M059J (cell line): ENCODE data around the gene EWSR1. TPM values are rescaled to one million over a fixed set of nuclear protein-coding genes. Genes with fewer than 3 reads are reported as not detected.
"Not testable (repeated sequence)": the region's sequence is repeated elsewhere in the genome, so short reads cannot be mapped to it uniquely, and the experiment has no call there.

Source experiments
- DNase-seq: peaks from one replicate; pipeline ENCODE4 v3.0.0-alpha.2; 2012; ENCODE audit warnings: low read depth
- total RNA-seq: library from RNA; depleted of rRNA; stranded (reverse); fragments of >200 nt; shearing (Covaris generic); gene quantifications from 2 replicates; pipeline ENCODE4 v1.2.3, GENCODE V29; 2014

EWSR1 gene
- total RNA-seq, 1 experiment from 2014 or later = 179 TPM

GRCh38 chr22:29245626-29246385 lies 22.3 kb upstream of the EWSR1 start:
- DNase-seq = peak; percentile 45

DNA sequence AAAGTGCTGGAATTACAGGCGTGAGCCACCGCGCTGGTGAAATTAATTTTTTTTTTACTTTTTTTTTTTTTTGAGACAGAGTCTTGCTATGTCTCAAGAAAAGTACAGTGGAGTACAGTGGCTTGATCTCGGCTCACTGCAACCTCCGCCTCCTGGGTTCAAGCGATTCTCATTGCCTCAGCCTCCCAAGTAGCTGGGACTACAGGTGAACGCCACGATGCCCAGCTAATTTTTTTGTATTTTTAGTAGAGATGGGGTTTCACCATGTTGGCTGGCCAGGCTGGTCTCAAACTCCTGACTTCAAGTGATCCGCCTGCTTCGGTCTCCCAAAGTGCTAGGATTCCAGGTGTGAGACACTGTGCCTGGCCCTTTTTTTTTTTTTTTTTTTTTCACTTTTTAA lies 20.2 kb upstream of the EWSR1 start:
- DNase-seq = not testable (repeated sequence)

GRCh38 chr22:29251265-29251664 lies 16.8 kb upstream of the EWSR1 start:
- no peak for DNase-seq

GRCh38 chr22:29251981-29252911 lies 15.8 kb upstream of the EWSR1 start:
- DNase-seq = no peak

GRCh38 chr22:29253561-29254285 lies 14.3 kb upstream of the EWSR1 start:
- no peak for DNase-seq

DNA sequence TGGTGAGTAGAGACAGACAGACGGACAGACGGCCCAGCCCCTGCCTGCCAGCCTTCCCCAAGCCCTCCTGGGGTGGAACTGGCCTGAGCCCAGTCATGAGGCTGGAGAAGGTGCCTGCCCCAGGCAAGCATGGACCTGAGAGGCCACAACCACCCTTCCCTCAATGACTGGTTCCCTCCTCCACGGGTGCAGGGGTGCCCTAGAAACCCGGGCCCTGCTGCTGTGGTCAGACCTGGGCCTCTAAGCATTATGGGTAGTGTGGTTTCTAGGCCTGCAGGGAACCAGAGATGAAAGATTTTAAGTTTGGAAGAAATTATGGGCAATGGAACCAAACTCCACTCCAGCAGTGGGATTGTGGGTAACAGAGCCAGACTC lies 13.8 kb upstream of the EWSR1 start:
- DNase-seq = no peak

DNA sequence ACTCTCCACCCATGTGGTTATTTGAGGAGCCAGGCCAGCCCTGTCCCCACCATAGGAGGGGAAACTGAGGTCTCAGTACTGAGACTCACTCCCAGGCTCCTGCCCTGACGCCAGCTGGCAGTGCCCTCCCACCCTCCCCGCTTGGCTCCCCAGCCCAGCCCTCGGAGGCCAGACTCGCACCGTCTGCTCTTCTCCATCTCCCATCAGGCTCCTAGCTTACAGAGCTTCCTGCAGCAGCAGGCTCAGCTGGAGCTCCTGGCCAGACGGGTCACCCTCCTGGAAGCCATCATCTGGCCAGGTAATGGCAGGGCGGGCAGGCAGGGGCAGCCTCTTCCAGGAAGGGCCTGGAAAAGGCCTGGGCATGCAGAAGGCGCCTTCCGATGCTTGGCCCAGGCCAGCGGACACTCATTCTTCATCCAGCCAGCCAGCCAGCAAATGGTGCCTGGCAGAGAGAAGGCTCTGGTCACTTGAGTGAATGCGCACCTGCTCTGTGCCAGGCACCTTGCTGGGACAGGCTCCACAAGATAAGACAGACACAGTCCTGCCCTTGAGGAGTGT lies 12.9 kb upstream of the EWSR1 start:
- no peak for DNase-seq

DNA sequence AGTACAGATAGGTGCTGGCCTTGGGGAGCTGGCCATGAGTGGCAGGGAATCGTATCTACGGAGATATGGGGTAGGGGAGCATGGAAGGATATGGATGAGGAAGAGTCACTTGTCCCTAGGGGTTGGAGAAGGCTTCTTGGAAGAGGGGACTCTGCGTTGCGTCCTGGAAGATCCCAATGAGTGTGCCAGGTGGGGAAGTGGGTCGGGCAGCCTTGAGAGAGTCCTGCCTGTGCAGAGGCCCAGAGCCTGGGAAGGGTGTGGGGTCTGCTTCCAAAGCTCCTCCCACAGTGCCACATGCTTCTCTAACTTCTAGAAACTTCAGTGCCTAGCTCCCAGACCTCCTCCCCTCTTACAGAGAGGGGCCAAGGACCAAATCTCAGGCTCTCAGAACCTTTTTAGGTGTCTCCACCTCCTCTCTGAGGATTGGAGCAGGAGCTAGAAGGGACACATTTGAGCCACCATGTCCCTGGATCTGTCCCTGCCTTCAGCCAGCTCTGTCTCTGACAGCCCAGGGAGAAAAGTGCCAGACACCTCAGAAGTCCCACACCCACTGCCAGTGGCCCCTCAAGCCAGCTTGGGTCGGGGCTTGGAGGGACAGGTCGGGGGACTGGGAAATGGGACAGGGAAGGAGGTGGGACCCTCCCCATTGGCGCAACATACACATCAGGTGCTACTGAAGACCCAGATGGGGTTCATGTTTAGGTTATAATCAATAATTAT lies 11.3 kb upstream of the EWSR1 start:
- DNase-seq = no peak

DNA sequence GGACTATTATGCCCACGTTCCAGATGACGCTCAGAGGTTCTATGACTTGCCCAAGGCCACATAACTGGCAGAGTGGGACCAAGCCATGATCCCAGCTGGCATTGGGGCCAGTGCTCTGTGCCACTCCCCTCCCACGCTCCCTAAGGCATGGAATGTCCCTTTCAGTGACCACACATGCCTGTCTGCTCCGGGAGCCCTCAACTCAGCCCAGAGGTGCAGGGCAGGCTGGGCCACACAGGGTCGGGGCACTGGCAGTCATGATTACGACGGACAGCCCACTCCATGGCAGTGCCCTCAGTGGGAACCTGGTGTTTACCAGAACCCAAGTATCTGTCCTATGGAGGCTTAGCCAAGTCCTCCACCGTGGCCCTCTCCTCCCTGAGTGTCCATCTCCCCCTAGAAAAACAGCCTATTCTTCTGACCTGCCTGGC lies 10.3 kb upstream of the EWSR1 start:
- DNase-seq = no peak

- no peak for DNase-seq
Observed at GRCh38 chr22:29258407-29259252, 9.4 kb upstream of the EWSR1 start.

GRCh38 chr22:29259253-29259899 lies 8.7 kb upstream of the EWSR1 start:
- no peak for DNase-seq

- DNase-seq = no peak
Observed at GRCh38 chr22:29260031-29260560, 8.0 kb upstream of the EWSR1 start.

DNA sequence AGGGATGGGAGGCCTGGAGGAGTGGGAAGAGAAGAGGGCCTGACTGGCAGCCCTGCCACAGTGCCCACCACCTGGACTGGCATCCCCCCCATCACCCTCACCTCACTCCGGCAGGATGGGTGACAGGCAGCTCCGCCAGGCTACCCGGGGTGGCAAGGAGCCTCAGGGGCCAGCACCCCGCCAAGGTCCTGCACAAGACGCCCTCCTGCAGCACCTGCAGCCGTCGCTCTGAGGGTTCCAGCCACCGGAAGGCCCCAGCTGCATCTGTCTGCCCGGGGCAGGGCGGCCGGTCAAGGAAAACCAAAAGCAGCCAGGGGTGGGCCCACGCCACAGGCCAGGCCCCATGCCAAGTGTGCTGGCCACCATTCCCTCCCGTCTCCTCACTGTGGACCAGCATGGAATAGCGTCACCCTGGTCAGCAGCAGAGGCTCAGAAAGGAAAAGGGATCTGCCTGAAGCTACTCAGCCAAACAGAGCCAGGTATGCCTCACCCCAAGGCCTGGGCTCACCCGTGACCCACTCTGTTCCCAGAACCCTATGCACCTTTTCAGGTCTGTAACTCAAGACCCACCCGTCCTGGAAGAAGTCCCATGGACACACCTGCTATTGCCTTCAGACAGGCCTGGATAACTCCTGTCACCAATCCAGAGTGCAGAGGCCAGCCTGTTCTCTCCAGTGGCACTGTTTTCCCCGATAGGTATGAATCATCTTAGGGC lies 7.3 kb upstream of the EWSR1 start:
- DNase-seq = no peak

DNA sequence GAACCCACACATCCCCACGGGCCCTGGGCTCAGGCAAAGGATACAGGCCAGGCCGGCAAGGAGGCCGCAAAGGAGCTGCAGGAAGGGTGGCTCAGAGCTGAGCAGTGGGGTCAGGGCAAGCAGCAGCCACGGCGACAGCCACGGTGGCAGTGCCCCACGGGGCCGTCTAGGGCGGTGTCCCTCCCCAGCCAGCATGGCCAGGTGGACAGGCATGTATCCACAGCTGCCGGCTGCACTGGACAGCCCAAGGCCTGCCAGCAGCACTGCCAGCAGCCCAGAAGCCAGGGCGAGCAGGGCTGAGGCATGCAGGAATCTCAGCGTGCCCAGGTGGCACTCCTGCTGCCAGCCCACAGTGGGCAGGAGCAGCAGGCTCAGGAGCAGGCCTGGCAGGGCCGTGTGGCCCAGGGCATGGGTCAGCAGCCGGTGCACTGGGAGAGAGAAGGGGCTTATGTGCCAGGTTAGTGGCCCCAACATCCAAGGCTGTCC lies 4.2 kb upstream of the EWSR1 start:
- DNase-seq = no peak

- no peak for DNase-seq
Observed at GRCh38 chr22:29265305-29265704, 2.8 kb upstream of the EWSR1 start.

- DNase-seq = no peak
Observed at GRCh38 chr22:29265929-29266328, 2.1 kb upstream of the EWSR1 start.

- DNase-seq = no peak
Observed at GRCh38 chr22:29266564-29267461, 1.3 kb upstream of the EWSR1 start.

DNA sequence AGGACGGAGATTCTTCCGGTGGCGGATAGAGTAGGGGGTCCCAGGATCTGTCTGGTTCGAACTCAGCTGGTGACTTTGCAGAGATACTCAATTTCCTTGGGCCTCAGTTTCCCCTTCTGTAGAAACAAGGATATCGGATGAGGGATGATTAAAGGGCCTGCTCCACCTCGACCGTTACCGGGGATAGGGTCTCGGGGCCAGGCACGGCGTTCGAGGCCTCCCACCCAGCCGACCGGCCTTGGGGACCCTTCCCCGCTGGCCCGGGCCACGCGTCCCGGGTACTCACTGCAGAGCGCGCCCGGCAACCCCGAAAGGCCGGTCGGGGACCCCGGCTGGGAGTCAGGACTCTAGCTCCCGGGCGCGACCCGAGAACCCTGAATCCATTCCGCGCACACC lies 608 bp upstream of the EWSR1 start:
- DNase-seq = no peak
